ENCODE data around the gene CNOT8.

CNOT8 gene

DNA sequence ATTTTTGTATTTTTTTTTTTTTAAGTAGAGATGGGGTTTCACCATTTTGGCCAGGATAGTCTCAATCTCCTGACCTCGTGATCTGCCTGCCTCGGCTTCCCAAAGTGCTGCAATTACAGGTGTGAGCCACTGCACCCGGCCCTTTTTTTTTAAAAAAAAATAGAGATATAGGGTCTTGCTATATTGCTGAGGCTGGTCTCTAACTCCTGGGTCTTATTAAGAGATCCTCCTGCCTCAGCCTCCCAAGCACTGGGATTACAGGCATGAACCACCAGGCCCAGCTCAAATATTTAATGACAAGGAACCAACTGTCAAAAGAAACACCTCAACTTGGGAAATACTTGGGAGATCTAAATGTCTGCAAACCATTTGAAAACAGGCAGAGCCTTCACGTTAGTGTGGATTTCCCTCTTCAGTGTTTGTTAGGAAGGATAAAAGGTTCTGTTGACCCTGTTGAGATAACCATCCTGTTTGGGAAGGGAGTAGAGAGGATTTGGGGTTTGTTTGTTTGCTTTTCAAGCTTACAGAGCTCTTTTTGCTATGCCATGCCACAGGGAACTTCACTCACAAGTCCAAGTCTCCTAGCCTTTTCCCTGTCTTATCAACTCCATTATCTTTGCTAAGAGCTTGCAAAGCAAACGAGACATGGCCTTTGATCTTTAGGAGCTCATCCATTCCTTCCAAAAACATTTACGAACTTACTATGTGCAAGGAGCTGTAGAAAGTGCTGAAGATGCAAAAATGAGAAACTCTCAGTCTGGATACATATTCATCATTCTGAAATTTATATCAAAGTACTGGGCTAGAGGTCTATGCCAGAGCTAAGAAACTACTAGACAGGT, 15.5 kb upstream of the CNOT8 start:
- no peaks in the 10 kb centered on the region for H3K36me3 Mint-ChIP-seq (ENCODE audit: low read depth)
- H3K4me1 Mint-ChIP-seq (ENCODE audit: low read depth), result peaks cover 2% of the 10 kb centered on the region
- no peak overlapping the region for H3K27ac Mint-ChIP-seq
- H3K4me3 Mint-ChIP-seq, result no peak overlapping the region
- no peaks in the 10 kb centered on the region for H3K9me3 Mint-ChIP-seq
- no peaks in the 10 kb centered on the region for H3K27me3 Mint-ChIP-seq (ENCODE audit: low read depth)
- DNase-seq (ENCODE audit: low spot score), result no peak

- H3K4me3 Mint-ChIP-seq, result no peak overlapping the region
- no peak overlapping the region for H3K27ac Mint-ChIP-seq
Measured at GRCh38 chr5:154844809-154845208, 13.6 kb upstream of the CNOT8 start.

DNA sequence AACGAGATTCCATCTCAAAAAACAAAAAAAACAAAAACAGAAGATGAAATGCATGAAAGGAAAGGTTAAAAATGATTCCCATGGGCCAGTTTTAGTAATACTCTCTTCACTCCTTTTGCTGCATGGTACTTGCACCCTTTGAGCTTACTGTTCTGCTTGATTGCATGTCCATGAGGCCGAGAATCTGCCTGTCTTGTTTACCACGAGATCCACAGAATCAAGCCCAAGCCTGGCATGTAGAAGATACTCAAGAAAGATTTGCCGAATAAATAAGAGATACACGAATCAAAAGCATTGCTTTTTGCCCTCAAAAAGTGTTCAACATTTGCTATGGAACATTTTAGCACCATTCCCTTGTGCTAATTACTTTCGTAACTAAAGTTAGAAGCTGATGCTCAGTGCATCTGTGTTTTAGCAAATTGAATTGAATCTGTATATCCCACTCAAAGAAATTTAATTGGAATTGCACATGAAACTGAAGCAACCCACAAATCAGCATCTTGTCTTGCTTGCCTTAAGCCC, 9.1 kb upstream of the CNOT8 start:
- Mint-ChIP-seq H3K9me3 (no peaks in the 10 kb centered on the region), H3K4me3 (no peak overlapping the region), H3K36me3 (ENCODE audit: low read depth) (no peaks in the 10 kb centered on the region), H3K4me1 (ENCODE audit: low read depth) (peaks cover 3% of the 10 kb centered on the region), H3K27ac (no peak overlapping the region), H3K27me3 (ENCODE audit: low read depth) (no peaks in the 10 kb centered on the region)
- no peak for DNase-seq (ENCODE audit: low spot score)

More at GRCh38 chr5:154844809-154845208, 13.6 kb upstream of the CNOT8 start:
- DNase-seq (ENCODE audit: low spot score), result no peak
- peaks cover 2% of the 10 kb centered on the region for H3K4me1 Mint-ChIP-seq (ENCODE audit: low read depth)
- no peaks in the 10 kb centered on the region for H3K9me3 Mint-ChIP-seq
- H3K36me3 Mint-ChIP-seq (ENCODE audit: low read depth), result no peaks in the 10 kb centered on the region
- H3K27me3 Mint-ChIP-seq (ENCODE audit: low read depth), result no peaks in the 10 kb centered on the region

DNA sequence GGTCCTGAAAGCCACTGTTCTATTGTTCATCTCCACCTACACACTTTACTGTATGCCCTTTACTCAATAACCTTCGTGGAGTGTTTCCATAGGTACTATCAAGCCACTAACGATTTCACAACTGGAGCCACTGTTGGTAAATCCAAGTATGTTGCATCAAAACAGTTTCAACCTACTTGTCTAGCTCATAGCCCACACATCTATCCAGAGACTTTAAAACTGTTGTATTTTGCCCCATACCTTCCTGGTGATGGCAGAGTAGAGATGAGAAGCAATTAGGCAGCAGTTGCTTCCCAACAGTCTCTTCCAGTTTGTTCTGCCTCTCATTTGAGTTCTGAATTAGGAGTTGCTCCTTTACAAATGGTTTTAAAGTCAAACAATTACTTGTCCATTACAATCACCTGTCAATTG, 8.6 kb upstream of the CNOT8 start:
- Mint-ChIP-seq H3K27ac (no peak overlapping the region), H3K36me3 (ENCODE audit: low read depth) (no peaks in the 10 kb centered on the region), H3K4me3 (no peak overlapping the region), H3K4me1 (ENCODE audit: low read depth) (peaks cover 3% of the 10 kb centered on the region), H3K9me3 (no peaks in the 10 kb centered on the region), H3K27me3 (ENCODE audit: low read depth) (no peaks in the 10 kb centered on the region)
- no peak for DNase-seq (ENCODE audit: low spot score)

GRCh38 chr5:154850255-154851062, 8.0 kb upstream of the CNOT8 start, which contains the start of gene FAXDC2:
Gene FAXDC2 (minus strand): TSS chr5:154850603. CDS start chr5:154838178, 12,425 bp downstream.
- H3K36me3 Mint-ChIP-seq (ENCODE audit: low read depth), result no peaks in the 10 kb centered on the region
- no peaks in the 10 kb centered on the region for H3K27me3 Mint-ChIP-seq (ENCODE audit: low read depth)
- no peaks in the 10 kb centered on the region for H3K9me3 Mint-ChIP-seq
- DNase-seq (ENCODE audit: low spot score), result no peak
- no peak within 1 kb of the TSS for H3K27ac Mint-ChIP-seq
- no peak within 1 kb of the TSS for H3K4me3 Mint-ChIP-seq
- peaks cover 3% of the 10 kb centered on the region for H3K4me1 Mint-ChIP-seq (ENCODE audit: low read depth)

GRCh38 chr5:154851351-154851750, 7.1 kb upstream of the CNOT8 start:
- H3K27me3 Mint-ChIP-seq (ENCODE audit: low read depth), result no peaks in the 10 kb centered on the region
- no peaks in the 10 kb centered on the region for H3K36me3 Mint-ChIP-seq (ENCODE audit: low read depth)
- no peak overlapping the region for H3K4me3 Mint-ChIP-seq
- no peak for DNase-seq (ENCODE audit: low spot score)
- H3K9me3 Mint-ChIP-seq, result no peaks in the 10 kb centered on the region
- peaks cover 3% of the 10 kb centered on the region for H3K4me1 Mint-ChIP-seq (ENCODE audit: low read depth)
- no peak overlapping the region for H3K27ac Mint-ChIP-seq

GRCh38 chr5:154857530-154858296, 714 bp upstream of the CNOT8 start:
- peak; percentile 87 for DNase-seq (ENCODE audit: low spot score)
- peak overlapping the region; percentile 98 for H3K27ac Mint-ChIP-seq
- H3K9me3 Mint-ChIP-seq, result no peaks in the 10 kb centered on the region
- H3K4me3 Mint-ChIP-seq, result peak overlapping the region; percentile 97
- peaks cover 32% of the 10 kb centered on the region for H3K4me1 Mint-ChIP-seq (ENCODE audit: low read depth)
- H3K36me3 Mint-ChIP-seq (ENCODE audit: low read depth), result peaks cover 29% of the 10 kb centered on the region
- H3K27me3 Mint-ChIP-seq (ENCODE audit: low read depth), result no peaks in the 10 kb centered on the region

DNA sequence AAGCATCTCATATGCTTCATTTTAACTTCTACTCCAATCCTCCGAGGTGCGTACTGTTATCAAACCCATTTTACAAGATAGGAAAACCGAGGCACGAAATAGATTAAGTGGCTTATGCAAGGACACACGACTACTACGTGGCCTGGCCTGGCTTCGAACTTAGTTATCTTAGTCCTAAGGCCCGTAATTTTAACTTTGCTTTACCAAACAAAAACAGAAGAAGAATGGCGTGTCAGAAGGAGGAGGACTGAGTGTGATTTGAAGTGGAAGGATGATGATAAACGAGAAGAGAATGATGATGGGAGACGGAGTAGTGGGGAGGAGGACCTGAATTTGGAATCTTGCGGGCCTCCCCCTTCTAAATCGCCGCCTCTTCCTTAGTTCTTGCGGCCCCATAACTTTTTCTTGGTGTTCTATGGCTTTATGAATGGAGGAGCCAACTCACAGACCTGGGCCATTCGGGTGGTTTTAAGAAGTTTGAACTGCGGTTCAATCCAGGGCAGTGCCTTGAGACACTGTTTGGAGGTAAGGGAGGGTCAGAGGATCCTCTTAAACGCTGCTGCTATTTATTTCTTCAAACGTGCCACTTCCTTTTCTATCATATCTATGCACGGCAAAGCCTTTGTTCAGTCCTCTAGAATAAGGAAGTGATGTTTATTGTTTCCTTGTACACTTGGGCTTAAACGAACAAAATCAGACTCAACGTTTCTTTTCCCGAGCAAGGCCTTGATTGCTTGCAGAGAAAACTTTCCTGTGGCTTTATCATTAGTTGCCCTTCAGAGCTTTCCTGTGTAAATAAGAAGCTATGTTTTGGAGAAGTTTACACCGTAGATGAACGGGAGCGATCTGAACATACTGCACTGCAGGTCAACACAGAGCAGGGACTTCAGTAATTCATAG, 795 bp downstream of the CNOT8 start:
- Mint-ChIP-seq H3K4me1 (ENCODE audit: low read depth) (peaks cover 34% of the 10 kb centered on the region), H3K4me3 (peak overlapping the region; percentile 97), H3K36me3 (ENCODE audit: low read depth) (peaks cover 40% of the 10 kb centered on the region), H3K27ac (peak overlapping the region; percentile 98), H3K9me3 (no peaks in the 10 kb centered on the region), H3K27me3 (ENCODE audit: low read depth) (no peaks in the 10 kb centered on the region)
- peak; percentile 5 for DNase-seq (ENCODE audit: low spot score)

DNA sequence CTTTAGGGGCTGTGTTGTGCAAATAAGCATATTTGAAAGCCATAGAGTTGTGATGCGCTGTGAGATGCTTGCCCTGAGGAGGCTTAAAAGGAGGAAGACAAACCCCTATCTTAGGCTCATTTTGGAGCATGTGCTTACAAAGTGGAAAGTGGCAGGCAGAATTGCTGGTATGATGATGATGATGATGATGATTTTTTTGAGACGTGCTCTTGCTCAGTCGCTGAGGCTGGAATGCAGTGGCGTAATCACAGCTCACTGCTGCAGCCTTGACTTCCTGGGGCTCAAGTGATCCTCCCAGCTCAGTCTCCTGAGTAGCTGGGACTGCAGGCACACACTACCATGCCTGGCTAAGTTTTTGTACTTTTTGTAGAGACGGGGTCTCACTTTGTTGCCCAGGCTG, 1.7 kb downstream of the CNOT8 start:
- Mint-ChIP-seq H3K36me3 (ENCODE audit: low read depth) (peaks cover 46% of the 10 kb centered on the region), H3K4me3 (peak overlapping the region; percentile 97), H3K27me3 (ENCODE audit: low read depth) (no peaks in the 10 kb centered on the region), H3K27ac (peak overlapping the region; percentile 98), H3K4me1 (ENCODE audit: low read depth) (peaks cover 36% of the 10 kb centered on the region), H3K9me3 (no peaks in the 10 kb centered on the region)
- peak; percentile 8 for DNase-seq (ENCODE audit: low spot score)

DNA sequence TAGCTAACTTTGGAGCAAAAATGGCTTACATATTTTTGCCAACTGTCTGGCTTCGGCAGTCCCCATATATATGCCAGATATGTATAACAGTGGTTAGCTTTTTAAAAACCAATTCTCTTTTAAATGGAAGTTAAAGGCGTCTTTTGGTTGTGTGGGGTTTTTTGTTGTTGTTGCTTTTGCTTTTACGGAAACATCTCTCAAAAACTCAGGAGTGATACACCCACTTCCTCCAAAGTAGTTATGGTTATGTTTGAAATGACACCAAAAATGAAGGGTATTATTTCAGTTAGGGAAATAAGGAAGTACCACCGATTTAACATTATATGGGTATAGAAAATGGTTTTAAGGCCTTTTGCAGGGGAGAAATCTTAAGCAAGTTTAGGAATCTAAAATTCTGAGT, 2.3 kb downstream of the CNOT8 start:
- Mint-ChIP-seq H3K27me3 (ENCODE audit: low read depth) (no peaks in the 10 kb centered on the region), H3K4me3 (peak overlapping the region; percentile 97), H3K36me3 (ENCODE audit: low read depth) (peaks cover 52% of the 10 kb centered on the region), H3K27ac (peak overlapping the region; percentile 98), H3K9me3 (no peaks in the 10 kb centered on the region), H3K4me1 (ENCODE audit: low read depth) (peaks cover 39% of the 10 kb centered on the region)
- no peak for DNase-seq (ENCODE audit: low spot score)

DNA sequence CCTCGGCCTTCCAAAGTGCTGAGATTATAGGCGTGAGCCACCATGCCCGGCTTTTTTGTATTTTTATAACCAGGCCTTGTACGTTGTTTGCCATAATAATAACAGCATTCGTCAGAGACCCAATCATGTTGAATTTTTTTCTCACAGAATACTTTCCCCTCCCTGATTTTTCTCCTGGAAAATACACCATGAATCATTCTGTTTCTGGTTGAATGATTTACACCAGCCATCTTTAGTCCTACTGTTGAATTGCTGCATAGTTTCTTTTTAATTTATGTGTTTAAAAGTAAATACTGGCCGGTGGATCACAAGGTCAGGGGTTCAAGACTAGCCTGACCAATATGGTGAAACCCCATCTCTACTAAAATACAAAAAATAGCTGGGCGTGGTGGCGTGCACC, 3.5 kb downstream of the CNOT8 start:
- Mint-ChIP-seq H3K27ac (no peak overlapping the region), H3K4me3 (no peak overlapping the region), H3K9me3 (no peaks in the 10 kb centered on the region), H3K4me1 (ENCODE audit: low read depth) (peaks cover 36% of the 10 kb centered on the region), H3K36me3 (ENCODE audit: low read depth) (peaks cover 60% of the 10 kb centered on the region), H3K27me3 (ENCODE audit: low read depth) (no peaks in the 10 kb centered on the region)
- DNase-seq (ENCODE audit: low spot score), result no peak

- peak overlapping the region; percentile 45 for H3K4me3 Mint-ChIP-seq
- no peaks in the 10 kb centered on the region for H3K27me3 Mint-ChIP-seq (ENCODE audit: low read depth)
- H3K4me1 Mint-ChIP-seq (ENCODE audit: low read depth), result peaks cover 35% of the 10 kb centered on the region
- peak overlapping the region; percentile 71 for H3K27ac Mint-ChIP-seq
- H3K9me3 Mint-ChIP-seq, result no peaks in the 10 kb centered on the region
- DNase-seq (ENCODE audit: low spot score), result no peak
- peaks cover 64% of the 10 kb centered on the region for H3K36me3 Mint-ChIP-seq (ENCODE audit: low read depth)
Measured at GRCh38 chr5:154862766-154863165, 4.3 kb downstream of the CNOT8 start.
